ENCODE measurements around the gene SLC18B1. TPM values are rescaled to one million over a fixed set of nuclear protein-coding genes. Genes with fewer than 3 reads are reported as not detected.
A peak's percentile ranks its signal among the peaks of the same experiment; 100 is the strongest.

Gene SLC18B1
- polyA plus RNA-seq, 1 experiment: 10.2 TPM

DNA sequence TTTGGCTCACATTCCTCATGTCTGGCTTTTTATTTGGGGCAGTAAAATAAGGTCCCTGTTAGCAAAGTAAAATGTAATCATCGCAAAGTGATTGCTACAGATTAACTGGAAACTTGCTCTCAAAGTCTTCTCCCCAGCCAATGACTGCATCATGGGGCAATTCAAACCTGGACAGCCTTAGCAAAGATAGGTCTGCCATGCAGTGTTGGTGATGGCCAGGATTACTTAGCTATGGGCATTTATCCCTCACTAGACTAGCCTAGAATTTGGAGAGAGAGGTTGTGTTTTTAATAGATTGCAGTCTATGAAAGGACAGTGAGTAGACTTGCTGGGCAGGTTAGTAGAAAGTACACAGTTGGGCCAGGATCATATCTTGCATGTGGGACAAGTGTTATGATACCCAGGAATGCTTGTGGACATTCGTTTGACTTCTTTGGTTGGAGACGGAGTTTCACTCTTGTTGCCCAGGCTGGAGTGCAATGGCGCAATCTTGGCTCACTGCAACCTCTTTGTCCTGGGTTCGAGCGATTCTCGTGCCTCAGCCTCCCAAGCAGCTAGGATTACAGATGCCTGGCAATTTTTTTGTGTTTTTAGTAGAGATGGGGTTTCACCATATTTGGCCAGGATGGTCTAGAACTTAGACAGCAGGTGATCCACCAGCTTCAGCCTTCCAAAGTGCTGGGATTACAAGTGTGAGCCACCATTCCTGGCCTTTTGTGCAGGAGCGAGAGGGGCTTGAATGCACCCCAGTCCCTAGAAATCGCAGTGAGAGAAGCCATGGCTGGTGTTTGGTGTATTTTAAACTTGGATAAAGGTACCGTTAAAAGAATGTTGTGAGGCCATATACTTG lies 19.3 kb upstream of the SLC18B1 start:
- Histone ChIP-seq H3K9me3 (ENCODE audit: control insufficient read depth, insufficient read depth, low read length) (no peaks in the 10 kb centered on the region), H3K27ac (ENCODE audit: low read depth, low read length) (no peak overlapping the region), H3K4me3 (ENCODE audit: low read depth, low read length) (no peak overlapping the region), H3K27me3 (ENCODE audit: control insufficient read depth, insufficient read depth, low read length) (no peaks in the 10 kb centered on the region)
- DNase-seq (ENCODE audit: low read depth, low spot score): no peak
- POLR2A ChIA-PET: interaction anchor here (0.7 to 1.2 kb wide), 2 partner anchors 538 to 728 kb away, joined by 3 to 4 read pairs; no protein-coding TSS in a partner anchor
- CTCF ChIA-PET: interaction anchor here (0.8 to 1.8 kb wide), 2 partner anchors 147 to 222 kb away, joined by 3 to 7 read pairs; no protein-coding TSS in a partner anchor
- TF ChIP-seq, protein P1, sequence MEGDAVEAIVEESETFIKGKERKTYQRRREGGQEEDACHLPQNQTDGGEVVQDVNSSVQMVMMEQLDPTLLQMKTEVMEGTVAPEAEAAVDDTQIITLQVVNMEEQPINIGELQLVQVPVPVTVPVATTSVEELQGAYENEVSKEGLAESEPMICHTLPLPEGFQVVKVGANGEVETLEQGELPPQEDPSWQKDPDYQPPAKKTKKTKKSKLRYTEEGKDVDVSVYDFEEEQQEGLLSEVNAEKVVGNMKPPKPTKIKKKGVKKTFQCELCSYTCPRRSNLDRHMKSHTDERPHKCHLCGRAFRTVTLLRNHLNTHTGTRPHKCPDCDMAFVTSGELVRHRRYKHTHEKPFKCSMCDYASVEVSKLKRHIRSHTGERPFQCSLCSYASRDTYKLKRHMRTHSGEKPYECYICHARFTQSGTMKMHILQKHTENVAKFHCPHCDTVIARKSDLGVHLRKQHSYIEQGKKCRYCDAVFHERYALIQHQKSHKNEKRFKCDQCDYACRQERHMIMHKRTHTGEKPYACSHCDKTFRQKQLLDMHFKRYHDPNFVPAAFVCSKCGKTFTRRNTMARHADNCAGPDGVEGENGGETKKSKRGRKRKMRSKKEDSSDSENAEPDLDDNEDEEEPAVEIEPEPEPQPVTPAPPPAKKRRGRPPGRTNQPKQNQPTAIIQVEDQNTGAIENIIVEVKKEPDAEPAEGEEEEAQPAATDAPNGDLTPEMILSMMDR (IDR thresholded peaks at IDR 0.05; ENCODE audit: low read depth, low read length): no peak

DNA sequence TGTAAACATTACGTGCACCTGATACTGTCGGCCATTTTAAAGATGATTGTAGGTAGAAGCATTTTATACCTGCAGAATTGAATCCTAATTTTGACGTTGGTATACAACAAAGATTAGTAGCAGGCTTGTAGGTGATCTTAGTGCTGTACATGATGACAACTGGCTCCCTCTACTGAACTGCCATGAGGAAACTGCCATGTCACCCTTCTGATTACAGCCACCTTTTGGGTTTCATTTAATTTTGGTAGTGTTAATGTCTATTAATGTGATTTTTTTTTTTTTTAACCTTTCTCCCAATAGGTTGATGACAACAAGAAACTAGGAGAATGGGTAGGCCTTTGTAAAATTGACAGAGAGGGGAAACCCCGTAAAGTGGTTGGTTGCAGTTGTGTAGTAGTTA lies 18.2 kb upstream of the SLC18B1 start:
- ChIA-PET CTCF (interaction anchor here (1.3 to 1.5 kb wide), 2 partner anchors 147 to 286 kb away, joined by 4 to 7 read pairs; no protein-coding TSS in a partner anchor), POLR2A (interaction anchor here (0.7 kb wide), 1 partner anchor 729 kb away, joined by 4 read pairs; no protein-coding TSS in a partner anchor)
- DNase-seq (ENCODE audit: low read depth, low spot score): no peak
- H3K27ac ChIP-seq (ENCODE audit: low read depth, low read length): no peak overlapping the region
- no peaks in the 10 kb centered on the region for H3K9me3 ChIP-seq (ENCODE audit: control insufficient read depth, insufficient read depth, low read length)
- TF ChIP-seq, protein P1 (IDR thresholded peaks at IDR 0.05; ENCODE audit: low read depth, low read length): no peak
- no peaks in the 10 kb centered on the region for H3K27me3 ChIP-seq (ENCODE audit: control insufficient read depth, insufficient read depth, low read length)
- H3K4me3 ChIP-seq (ENCODE audit: low read depth, low read length): peak overlapping the region; percentile 93

DNA sequence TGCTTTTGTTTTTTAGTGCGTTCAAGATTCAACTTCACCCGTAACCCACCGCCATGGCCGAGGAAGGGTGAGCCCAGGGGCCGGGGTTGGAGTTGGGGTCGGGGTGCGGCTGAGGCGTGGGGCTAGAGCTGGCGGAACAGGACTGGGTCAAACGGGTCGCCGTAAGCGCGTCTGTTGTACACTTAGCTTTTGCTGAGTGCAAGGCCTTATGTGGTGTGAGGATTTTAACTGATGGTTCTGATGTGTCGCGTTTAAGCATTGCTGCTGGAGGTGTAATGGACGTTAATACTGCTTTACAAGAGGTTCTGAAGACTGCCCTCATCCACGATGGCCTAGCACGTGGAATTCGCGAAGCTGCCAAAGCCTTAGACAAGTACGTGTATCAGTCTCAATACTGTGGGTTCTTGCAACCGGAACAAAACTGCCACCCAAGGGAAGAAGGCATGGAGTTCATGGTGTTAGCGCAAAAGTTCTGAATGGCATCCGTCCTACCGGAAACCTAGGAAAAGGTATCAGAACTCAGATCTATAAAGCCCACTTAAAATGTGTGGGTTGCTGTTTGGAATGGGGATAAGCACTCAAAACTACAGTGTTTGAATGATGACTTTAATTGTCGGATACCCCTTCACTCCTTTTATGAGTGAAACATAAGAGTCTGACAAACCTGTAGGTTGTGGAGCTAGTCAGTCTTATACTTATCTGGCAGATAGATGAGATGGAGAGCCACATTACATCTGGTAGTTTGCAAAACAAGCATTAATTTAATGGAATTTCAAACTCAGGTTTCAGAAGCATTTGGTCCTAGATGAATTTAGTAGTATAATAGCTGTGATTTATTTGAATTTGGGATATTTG lies 16.5 kb upstream of the SLC18B1 start:
- ChIA-PET POLR2A (interaction anchor here (0.6 to 2.5 kb wide), 6 partner anchors 10 to 976 kb away, joined by 3 to 15 read pairs (median 4); partner anchors contain the start of genes SLC18B1 and STX7), CTCF (interaction anchor here (1.0 to 1.5 kb wide), 3 partner anchors 9 to 284 kb away, joined by 3 to 7 read pairs (median 4); no protein-coding TSS in a partner anchor)
- Histone ChIP-seq H3K27me3 (ENCODE audit: control insufficient read depth, insufficient read depth, low read length) (no peaks in the 10 kb centered on the region), H3K27ac (ENCODE audit: low read depth, low read length) (peak overlapping the region; percentile 55), H3K9me3 (ENCODE audit: control insufficient read depth, insufficient read depth, low read length) (no peaks in the 10 kb centered on the region), H3K4me3 (ENCODE audit: low read depth, low read length) (peak overlapping the region; percentile 93)
- no peak for DNase-seq (ENCODE audit: low read depth, low spot score)
- TF ChIP-seq, protein P1 (IDR thresholded peaks at IDR 0.05; ENCODE audit: low read depth, low read length): no peak

DNA sequence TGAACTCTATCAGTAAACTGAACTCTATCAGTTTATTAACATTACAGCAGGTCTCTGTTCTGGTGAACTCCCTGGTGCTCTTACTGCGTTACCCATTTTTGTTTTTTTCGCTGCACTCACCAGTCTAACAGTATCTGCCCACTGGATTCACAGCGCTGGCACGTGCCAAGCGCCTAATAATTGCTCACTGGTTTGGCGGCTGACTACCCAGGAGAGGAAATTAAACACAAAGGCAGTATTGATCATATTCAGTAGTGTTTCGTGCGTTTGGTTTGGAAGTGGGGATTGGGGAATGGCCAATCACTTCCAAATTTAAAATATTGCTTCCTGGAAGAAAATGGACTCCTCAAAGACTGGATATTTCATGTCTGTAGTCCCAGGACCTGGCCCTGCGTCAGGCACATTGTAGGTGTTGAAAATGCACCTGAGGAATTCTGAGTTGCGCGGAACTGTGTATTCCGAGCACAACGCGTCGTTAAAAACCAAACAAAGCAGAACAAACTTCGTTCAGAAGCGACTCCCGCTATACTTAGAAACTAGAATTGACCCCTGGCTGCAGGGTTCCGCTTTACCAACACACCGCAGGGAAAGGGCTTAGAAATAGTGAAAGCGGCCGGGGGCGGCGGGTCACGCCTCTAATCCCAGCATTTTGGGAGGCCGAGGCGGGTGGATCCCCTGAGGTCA lies 14.9 kb upstream of the SLC18B1 start:
- Histone ChIP-seq H3K27me3 (ENCODE audit: control insufficient read depth, insufficient read depth, low read length) (peaks cover 3% of the 10 kb centered on the region), H3K9me3 (ENCODE audit: control insufficient read depth, insufficient read depth, low read length) (no peaks in the 10 kb centered on the region), H3K27ac (ENCODE audit: low read depth, low read length) (peak overlapping the region; percentile 65), H3K4me3 (ENCODE audit: low read depth, low read length) (peak overlapping the region; percentile 87)
- TF ChIP-seq, protein P1 (IDR thresholded peaks at IDR 0.05; ENCODE audit: low read depth, low read length): no peak
- POLR2A ChIA-PET: interaction anchor here (0.6 to 2.5 kb wide), 3 partner anchors 15 to 1088 kb away, joined by 5 to 15 read pairs (median 11); partner anchors contain the start of genes SLC18B1 and STX7
- DNase-seq (ENCODE audit: low read depth, low spot score): no peak
- CTCF ChIA-PET: interaction anchor here (0.6 to 3.0 kb wide), 6 partner anchors 15 to 533 kb away, joined by 3 to 19 read pairs (median 7); partner anchors contain the start of gene SLC18B1
